ENCODE measurements around the gene DMBT1. TPM values are rescaled to one million over a fixed set of nuclear protein-coding genes. Genes with fewer than 3 reads are reported as not detected.

DMBT1 gene
- total RNA-seq, 4 donors from 2014 or later: 0.06 to 0.28 TPM; not detected in 2

DNA sequence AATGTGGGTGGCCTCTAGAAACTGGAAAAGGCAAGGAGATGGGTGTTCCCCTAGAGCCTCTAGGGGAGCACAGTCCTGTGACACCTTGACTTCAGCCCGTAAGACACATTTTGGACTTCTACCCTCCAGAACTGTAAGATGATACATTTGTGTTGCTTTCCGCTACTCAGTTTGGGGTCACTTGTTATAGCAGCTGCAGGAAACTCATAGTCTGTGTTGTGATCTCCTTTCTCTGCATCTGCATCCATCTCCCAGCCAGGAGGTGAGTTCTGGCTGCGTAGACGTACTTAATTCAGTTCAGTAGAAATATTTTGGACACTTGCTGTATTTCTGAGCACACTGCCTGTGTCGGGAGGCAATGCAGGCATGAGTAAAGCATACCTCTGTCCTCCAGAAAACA lies 29.3 kb upstream of the DMBT1 start:
- DNase-seq (ENCODE audit: low spot score) (no peak), ATAC-seq (ENCODE audit: low FRiP score) (no peak)
- TF ChIP-seq CTCF (IDR thresholded peaks at IDR 0.05): no peak

- DNase-seq (ENCODE audit: low spot score): no peak
- no peak for TF ChIP-seq CTCF (IDR thresholded peaks at IDR 0.05)
- no peak for ATAC-seq (ENCODE audit: low FRiP score)
These were observed 28.6 kb upstream of the DMBT1 start for GRCh38 chr10:122531939-122532338.

- TF ChIP-seq CTCF (IDR thresholded peaks at IDR 0.05): no peak
- no peak for ATAC-seq (ENCODE audit: low FRiP score)
- DNase-seq (ENCODE audit: low spot score): no peak
These were observed 27.8 kb upstream of the DMBT1 start for GRCh38 chr10:122532601-122533296.

GRCh38 chr10:122537545-122537944 lies 23.0 kb upstream of the DMBT1 start:
- DNase-seq (ENCODE audit: low spot score) (no peak), ATAC-seq (ENCODE audit: low FRiP score) (no peak)
- no peak for TF ChIP-seq CTCF (IDR thresholded peaks at IDR 0.05)

- DNase-seq (ENCODE audit: low spot score) (no peak), ATAC-seq (ENCODE audit: low FRiP score) (no peak)
- TF ChIP-seq CTCF (IDR thresholded peaks at IDR 0.05): no peak
These were observed 19.0 kb upstream of the DMBT1 start for GRCh38 chr10:122541541-122542002.

DNA sequence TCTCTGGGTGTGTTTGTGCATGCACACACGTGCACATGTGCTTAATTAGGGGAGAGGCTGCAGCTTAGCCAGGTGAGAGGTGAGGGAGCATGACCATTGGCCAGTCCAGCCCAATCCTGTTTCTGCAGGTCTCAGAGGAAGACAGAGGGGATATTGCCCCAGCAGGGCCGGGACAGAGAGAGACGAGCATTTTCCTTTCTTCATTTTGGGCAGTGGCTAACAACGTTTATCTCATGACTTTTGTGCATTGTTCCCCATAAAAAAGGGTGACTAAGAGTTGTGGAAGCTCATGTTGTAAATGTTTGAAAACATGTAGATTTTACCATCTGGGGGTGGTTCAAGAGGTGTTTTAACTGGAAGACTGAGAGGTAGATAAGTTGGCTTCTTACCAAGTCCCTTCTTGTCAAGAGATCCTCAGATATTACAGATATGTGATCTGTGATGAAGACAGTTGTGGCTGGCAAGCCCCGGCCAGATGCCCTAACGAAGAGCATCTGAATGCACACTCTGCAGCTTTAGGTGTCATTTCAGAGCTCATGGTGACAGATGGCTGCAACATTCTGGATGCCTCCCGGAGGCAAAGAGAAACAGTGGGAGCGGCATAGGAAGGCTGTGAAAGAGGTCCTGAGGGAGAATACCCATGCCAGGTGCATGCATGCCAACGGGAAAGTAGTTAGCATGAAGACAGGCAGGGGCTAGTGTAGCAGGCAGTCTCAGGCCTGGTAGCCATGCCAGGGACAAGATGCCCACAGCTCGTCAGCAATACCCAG lies 16.7 kb upstream of the DMBT1 start:
- TF ChIP-seq CTCF (IDR thresholded peaks at IDR 0.05): no peak
- DNase-seq (ENCODE audit: low spot score) (no peak), ATAC-seq (ENCODE audit: low FRiP score) (no peak)

All from omental fat pad (tissue), 4 donors.